ENCODE data around the gene EPHB2.

The EPHB2 gene

DNA sequence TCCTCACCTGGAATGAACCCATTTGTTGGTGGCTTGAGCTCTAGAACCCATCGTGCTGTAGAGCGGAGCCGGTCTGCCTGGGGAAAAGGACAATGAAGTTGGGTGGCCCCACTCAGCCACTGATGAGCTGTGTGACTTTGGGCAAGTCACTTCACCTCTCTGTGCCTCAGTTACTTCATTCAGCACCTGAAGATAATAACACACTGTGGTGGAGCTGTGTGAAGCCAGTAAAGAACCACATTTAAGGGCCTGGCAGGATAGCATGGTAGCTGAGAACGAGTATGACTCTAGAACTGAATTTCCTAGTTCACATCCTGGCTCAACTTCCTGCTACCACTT lies 37.1 kb downstream of the EPHB2 start:
- no peak overlapping the region for H3K9ac ChIP-seq (ENCODE audit: low read length)
- H3K27ac ChIP-seq (ENCODE audit: low read length) = no peak overlapping the region
- no peaks in the 10 kb centered on the region for H3K27me3 ChIP-seq (ENCODE audit: control insufficient read depth, insufficient read depth, low read length)
- H3K4me3 ChIP-seq (ENCODE audit: low read length) = no peak overlapping the region
- H3K36me3 ChIP-seq (ENCODE audit: control insufficient read depth, low read depth, low read length) = no peaks in the 10 kb centered on the region
- no peaks in the 10 kb centered on the region for H3K4me1 ChIP-seq (ENCODE audit: control insufficient read depth, low read depth, low read length)
- no peaks in the 10 kb centered on the region for H3K9me3 ChIP-seq (ENCODE audit: control insufficient read depth, low read depth, low read length)

DNA sequence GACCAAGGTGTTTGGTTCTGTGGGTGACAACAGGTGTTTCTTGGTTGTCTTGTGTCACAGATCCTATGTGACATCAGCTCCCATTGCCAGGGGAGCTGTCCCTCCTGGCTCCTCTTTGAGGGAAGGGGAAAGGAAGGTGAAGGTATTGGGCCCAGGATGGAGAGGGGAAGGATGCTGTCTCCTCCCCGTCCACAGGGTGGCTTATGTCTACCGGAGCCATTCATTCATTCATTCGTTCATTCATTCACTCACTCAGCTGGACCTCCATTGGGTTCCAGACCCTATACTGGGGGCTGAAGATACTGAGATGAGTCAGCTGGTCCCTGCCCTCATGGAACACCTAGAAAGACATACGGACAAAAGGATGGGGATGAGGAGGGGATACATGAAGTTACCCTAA lies 38.9 kb downstream of the EPHB2 start:
- no peaks in the 10 kb centered on the region for H3K36me3 ChIP-seq (ENCODE audit: control insufficient read depth, low read depth, low read length)
- H3K4me3 ChIP-seq (ENCODE audit: low read length) = no peak overlapping the region
- no peak overlapping the region for H3K27ac ChIP-seq (ENCODE audit: low read length)
- no peaks in the 10 kb centered on the region for H3K27me3 ChIP-seq (ENCODE audit: control insufficient read depth, insufficient read depth, low read length)
- no peak overlapping the region for H3K9ac ChIP-seq (ENCODE audit: low read length)
- no peaks in the 10 kb centered on the region for H3K4me1 ChIP-seq (ENCODE audit: control insufficient read depth, low read depth, low read length)
- no peaks in the 10 kb centered on the region for H3K9me3 ChIP-seq (ENCODE audit: control insufficient read depth, low read depth, low read length)

DNA sequence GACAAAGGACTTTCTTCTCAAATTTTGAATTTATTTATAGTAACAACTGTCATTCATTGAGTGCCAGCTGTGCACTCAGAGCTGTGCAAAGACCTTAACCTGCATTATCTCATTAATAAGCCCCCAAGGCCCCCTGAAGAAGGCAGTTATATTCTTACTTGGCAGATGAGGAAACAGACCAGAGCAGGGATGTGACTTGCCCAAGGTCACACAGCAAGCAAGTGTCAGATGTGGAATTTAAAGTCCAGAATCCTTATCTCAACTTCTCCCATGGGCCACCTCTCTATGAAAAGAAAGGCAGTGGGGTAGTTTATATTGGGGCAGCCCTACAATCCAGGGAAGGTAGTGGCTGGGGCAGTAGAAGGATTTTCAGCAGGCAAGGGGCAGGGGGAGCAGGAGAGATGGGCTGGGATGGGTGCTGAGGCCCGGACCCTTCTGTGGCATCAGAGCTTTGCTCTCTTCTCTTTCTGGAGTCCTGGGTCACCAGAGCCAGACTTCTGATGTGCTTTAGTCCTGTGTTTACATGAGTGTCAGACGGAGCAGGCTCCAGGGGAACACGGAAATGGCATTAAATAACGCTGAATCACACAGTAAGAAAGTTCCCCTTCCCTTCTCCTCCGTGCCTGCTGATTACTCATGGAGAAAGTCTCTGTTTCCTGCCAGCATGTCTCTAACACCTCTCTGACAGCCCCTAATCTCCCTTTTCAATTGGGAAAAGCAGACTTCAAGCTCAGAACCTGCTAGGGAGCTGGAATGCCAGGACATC lies 39.5 kb downstream of the EPHB2 start:
- no peaks in the 10 kb centered on the region for H3K36me3 ChIP-seq (ENCODE audit: control insufficient read depth, low read depth, low read length)
- H3K27ac ChIP-seq (ENCODE audit: low read length) = no peak overlapping the region
- H3K9me3 ChIP-seq (ENCODE audit: control insufficient read depth, low read depth, low read length) = no peaks in the 10 kb centered on the region
- H3K4me1 ChIP-seq (ENCODE audit: control insufficient read depth, low read depth, low read length) = no peaks in the 10 kb centered on the region
- H3K27me3 ChIP-seq (ENCODE audit: control insufficient read depth, insufficient read depth, low read length) = no peaks in the 10 kb centered on the region
- no peak overlapping the region for H3K4me3 ChIP-seq (ENCODE audit: low read length)
- H3K9ac ChIP-seq (ENCODE audit: low read length) = no peak overlapping the region

DNA sequence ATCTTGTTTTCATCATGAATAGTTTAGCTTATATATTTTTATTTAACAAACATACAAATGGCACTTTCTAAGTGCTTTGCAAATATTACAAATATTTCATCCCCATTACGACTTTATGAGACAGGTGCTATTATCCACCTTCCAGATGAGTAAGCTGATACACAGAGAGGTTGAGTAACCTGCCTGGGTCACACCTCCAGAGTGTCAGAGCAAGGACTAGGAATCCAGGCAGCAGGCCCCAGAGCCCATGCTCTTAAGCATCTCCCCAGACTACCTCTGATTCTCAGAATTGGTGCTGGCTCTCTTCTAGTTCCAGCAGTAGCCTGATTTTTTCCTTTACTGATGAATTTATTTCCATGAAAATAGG lies 40.0 kb downstream of the EPHB2 start:
- Histone ChIP-seq H3K4me1 (ENCODE audit: control insufficient read depth, low read depth, low read length) (no peaks in the 10 kb centered on the region), H3K27me3 (ENCODE audit: control insufficient read depth, insufficient read depth, low read length) (no peaks in the 10 kb centered on the region), H3K9ac (ENCODE audit: low read length) (no peak overlapping the region), H3K27ac (ENCODE audit: low read length) (no peak overlapping the region), H3K36me3 (ENCODE audit: control insufficient read depth, low read depth, low read length) (no peaks in the 10 kb centered on the region), H3K9me3 (ENCODE audit: control insufficient read depth, low read depth, low read length) (no peaks in the 10 kb centered on the region), H3K4me3 (ENCODE audit: low read length) (no peak overlapping the region)

DNA sequence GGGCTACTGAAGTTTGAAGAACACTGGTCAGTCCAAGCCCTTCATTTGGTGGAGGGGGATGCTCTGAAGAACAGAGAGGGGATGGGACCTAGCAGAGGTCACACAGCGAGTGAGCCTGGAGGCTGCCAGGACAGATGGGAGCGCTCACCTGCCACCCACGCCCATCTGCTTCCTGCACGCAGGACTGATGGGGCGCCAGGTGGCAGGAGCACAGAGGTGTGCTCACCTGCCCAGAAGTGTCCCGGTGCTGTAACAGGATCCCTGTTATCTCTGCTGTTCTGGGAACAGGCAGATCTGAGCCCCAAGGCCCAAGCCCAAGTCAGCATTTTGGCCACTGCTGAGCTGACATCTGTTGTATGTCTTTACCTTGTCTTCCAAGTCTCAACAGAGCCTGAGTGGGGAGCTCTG lies 40.5 kb downstream of the EPHB2 start:
- Histone ChIP-seq H3K36me3 (ENCODE audit: control insufficient read depth, low read depth, low read length) (no peaks in the 10 kb centered on the region), H3K9ac (ENCODE audit: low read length) (no peak overlapping the region), H3K4me3 (ENCODE audit: low read length) (no peak overlapping the region), H3K27ac (ENCODE audit: low read length) (no peak overlapping the region), H3K27me3 (ENCODE audit: control insufficient read depth, insufficient read depth, low read length) (no peaks in the 10 kb centered on the region), H3K9me3 (ENCODE audit: control insufficient read depth, low read depth, low read length) (no peaks in the 10 kb centered on the region), H3K4me1 (ENCODE audit: control insufficient read depth, low read depth, low read length) (no peaks in the 10 kb centered on the region)

DNA sequence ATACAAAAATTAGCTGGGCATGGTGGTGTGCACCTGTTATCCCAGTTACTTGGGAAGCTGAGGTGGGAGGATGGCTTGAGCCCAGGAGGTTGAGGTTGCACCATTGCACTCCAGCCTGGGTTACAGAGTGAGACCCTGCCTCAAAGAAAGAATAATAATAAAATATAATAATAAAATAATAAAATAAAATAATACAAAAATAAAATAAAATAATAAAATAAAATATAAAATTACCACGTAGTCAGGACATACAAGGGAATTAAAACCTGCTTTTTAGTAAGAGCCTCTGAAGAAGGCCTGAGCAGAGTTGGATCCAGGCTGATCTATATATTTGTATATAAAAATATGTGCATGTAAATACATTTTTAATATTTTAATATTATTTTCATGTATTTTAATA lies 41.7 kb downstream of the EPHB2 start:
- no peaks in the 10 kb centered on the region for H3K36me3 ChIP-seq (ENCODE audit: control insufficient read depth, low read depth, low read length)
- no peak overlapping the region for H3K9ac ChIP-seq (ENCODE audit: low read length)
- H3K27me3 ChIP-seq (ENCODE audit: control insufficient read depth, insufficient read depth, low read length) = no peaks in the 10 kb centered on the region
- H3K9me3 ChIP-seq (ENCODE audit: control insufficient read depth, low read depth, low read length) = no peaks in the 10 kb centered on the region
- no peaks in the 10 kb centered on the region for H3K4me1 ChIP-seq (ENCODE audit: control insufficient read depth, low read depth, low read length)
- no peak overlapping the region for H3K4me3 ChIP-seq (ENCODE audit: low read length)
- H3K27ac ChIP-seq (ENCODE audit: low read length) = no peak overlapping the region

DNA sequence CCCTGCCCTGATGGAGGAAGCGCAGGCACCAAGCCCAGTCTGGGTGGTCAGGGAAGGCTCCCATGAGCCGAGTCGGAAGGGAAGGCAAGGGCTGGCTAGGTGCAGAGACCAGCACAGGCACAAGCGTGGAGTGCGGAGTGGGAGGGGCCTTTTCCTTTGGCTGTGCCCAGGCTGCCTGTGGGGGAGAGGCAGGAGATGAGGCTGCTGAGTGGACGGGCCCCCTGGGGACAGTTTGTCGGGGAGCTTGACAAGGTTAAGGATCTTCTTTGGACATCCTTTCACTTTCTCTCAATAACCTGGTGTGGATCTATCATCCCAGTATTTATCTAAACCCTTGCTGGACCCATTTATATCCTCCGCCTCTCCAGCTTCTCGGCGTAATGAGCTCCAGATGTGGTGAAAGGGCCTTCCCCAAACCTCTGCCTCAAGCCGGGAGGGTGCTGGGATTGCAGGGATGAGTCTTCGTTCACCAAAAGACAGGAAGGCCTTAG lies 42.9 kb downstream of the EPHB2 start:
- Histone ChIP-seq H3K4me1 (ENCODE audit: control insufficient read depth, low read depth, low read length) (no peaks in the 10 kb centered on the region), H3K9me3 (ENCODE audit: control insufficient read depth, low read depth, low read length) (no peaks in the 10 kb centered on the region), H3K4me3 (ENCODE audit: low read length) (no peak overlapping the region), H3K36me3 (ENCODE audit: control insufficient read depth, low read depth, low read length) (no peaks in the 10 kb centered on the region), H3K27me3 (ENCODE audit: control insufficient read depth, insufficient read depth, low read length) (no peaks in the 10 kb centered on the region), H3K9ac (ENCODE audit: low read length) (no peak overlapping the region), H3K27ac (ENCODE audit: low read length) (no peak overlapping the region)

DNA sequence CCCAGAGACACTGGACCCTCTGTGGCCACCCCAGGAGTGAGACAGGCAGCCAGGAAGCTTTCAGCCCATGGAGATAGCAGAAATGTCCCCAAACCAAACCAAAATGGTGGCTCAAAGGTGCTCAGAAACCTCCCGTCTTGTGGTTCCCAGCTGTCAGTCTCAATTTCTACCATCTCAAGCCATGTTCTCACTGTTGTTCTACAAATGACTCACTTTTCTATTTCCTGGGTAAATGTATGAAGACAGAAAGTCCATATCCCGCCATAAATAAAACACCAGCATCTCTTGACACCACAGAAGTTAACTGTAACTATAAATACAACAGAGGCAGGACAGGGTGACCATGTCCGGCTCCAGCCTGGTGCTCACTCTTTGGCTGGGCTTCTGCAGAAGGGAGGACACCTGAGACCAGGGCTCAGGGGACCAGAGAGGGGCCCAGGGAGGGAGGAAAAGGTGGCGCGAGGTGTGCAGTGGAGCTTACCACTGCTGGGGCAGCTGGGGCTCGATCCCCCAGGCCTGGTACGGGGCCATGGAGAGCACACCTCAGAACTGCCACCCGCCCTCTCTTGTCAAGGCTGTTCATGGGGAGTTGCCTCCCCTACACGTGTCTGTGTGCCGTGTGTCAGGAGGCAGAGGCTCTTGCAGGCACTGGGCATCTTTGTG lies 43.6 kb downstream of the EPHB2 start:
- no peaks in the 10 kb centered on the region for H3K27me3 ChIP-seq (ENCODE audit: control insufficient read depth, insufficient read depth, low read length)
- no peak overlapping the region for H3K9ac ChIP-seq (ENCODE audit: low read length)
- H3K27ac ChIP-seq (ENCODE audit: low read length) = no peak overlapping the region

DNA sequence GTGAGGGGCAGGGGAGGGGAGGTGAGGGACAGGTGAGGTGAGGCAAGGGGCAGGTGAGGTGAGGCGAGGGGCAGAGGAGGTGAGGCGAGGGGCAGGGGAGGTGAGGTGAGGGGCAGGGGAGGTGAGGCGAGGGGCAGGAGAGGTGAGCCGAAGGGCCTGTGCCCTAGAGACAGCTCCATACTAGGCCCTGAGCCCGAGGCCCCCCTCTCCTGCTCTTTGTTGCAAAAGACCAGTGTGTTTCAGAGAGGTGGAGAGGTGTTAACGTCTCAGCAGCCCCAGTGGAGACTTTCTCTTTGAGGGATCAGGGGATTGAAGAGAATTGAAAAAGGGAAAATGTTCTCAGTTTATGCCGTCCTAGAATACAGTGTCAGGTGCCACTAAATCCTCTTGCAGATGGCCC lies 44.2 kb downstream of the EPHB2 start:
- no peaks in the 10 kb centered on the region for H3K27me3 ChIP-seq (ENCODE audit: control insufficient read depth, insufficient read depth, low read length)
- H3K4me1 ChIP-seq (ENCODE audit: control insufficient read depth, low read depth, low read length) = no peaks in the 10 kb centered on the region
- H3K9me3 ChIP-seq (ENCODE audit: control insufficient read depth, low read depth, low read length) = no peaks in the 10 kb centered on the region
- H3K9ac ChIP-seq (ENCODE audit: low read length) = no peak overlapping the region
- H3K36me3 ChIP-seq (ENCODE audit: control insufficient read depth, low read depth, low read length) = no peaks in the 10 kb centered on the region
- H3K4me3 ChIP-seq (ENCODE audit: low read length) = no peak overlapping the region
- H3K27ac ChIP-seq (ENCODE audit: low read length) = no peak overlapping the region

More for the DNA sequence above, 43.6 kb downstream of the EPHB2 start:
- Histone ChIP-seq H3K36me3 (ENCODE audit: control insufficient read depth, low read depth, low read length) (no peaks in the 10 kb centered on the region), H3K9me3 (ENCODE audit: control insufficient read depth, low read depth, low read length) (no peaks in the 10 kb centered on the region), H3K4me3 (ENCODE audit: low read length) (no peak overlapping the region), H3K4me1 (ENCODE audit: control insufficient read depth, low read depth, low read length) (no peaks in the 10 kb centered on the region)

DNA sequence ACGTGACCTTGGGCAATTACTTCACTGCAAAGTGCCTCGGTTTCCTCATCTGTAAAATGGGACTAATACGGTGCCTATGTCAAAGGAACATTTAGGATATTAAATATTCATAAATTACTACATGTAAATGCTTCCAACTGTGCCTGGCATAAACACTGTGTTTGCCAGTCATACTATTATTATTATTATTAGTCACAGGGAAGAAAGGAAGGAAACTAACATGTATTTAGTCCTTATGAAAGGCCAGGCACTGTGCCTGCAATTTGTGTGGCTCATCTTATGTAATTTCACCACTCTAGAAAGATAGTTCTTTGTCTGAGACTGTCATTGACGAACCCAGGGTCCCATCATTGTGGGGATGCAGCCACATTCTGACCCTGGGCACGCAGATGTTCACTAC lies 45.0 kb downstream of the EPHB2 start:
- H3K4me1 ChIP-seq (ENCODE audit: control insufficient read depth, low read depth, low read length) = no peaks in the 10 kb centered on the region
- no peaks in the 10 kb centered on the region for H3K9me3 ChIP-seq (ENCODE audit: control insufficient read depth, low read depth, low read length)
- H3K9ac ChIP-seq (ENCODE audit: low read length) = no peak overlapping the region
- H3K27me3 ChIP-seq (ENCODE audit: control insufficient read depth, insufficient read depth, low read length) = no peaks in the 10 kb centered on the region
- no peak overlapping the region for H3K27ac ChIP-seq (ENCODE audit: low read length)
- no peak overlapping the region for H3K4me3 ChIP-seq (ENCODE audit: low read length)
- no peaks in the 10 kb centered on the region for H3K36me3 ChIP-seq (ENCODE audit: control insufficient read depth, low read depth, low read length)

DNA sequence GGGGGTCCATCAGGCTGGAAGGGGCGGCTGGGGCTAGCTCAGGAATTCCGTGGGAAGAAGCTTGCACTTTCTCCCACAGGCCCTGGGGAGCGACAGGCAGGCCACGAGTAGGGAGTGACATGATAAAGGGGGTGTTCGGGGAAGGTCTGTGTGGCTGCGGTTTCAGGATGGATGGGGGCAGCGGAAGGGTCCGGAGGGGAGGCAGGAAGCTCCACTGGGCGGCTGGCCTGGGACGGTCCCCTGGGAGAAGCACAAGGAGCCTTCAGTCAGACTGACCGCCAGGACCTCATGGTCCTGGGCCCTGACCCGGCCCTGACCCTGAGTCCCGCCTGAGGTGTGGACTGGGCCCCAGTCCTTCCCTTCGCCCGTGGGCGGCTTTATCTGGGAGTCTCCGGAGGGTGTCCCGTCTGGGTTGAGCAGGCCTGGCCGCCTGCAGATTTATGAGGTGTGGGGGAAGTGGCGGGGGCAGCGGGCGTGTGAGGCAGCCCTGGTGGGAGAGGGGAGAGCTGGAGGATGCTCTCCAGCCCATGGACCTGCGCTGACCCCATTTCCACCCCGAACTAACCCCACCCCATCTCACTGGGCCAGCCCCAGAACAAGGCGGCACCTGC lies 45.6 kb downstream of the EPHB2 start:
- Histone ChIP-seq H3K36me3 (ENCODE audit: control insufficient read depth, low read depth, low read length) (no peaks in the 10 kb centered on the region), H3K4me3 (ENCODE audit: low read length) (no peak overlapping the region), H3K9me3 (ENCODE audit: control insufficient read depth, low read depth, low read length) (no peaks in the 10 kb centered on the region), H3K4me1 (ENCODE audit: control insufficient read depth, low read depth, low read length) (no peaks in the 10 kb centered on the region), H3K27me3 (ENCODE audit: control insufficient read depth, insufficient read depth, low read length) (no peaks in the 10 kb centered on the region), H3K27ac (ENCODE audit: low read length) (no peak overlapping the region), H3K9ac (ENCODE audit: low read length) (no peak overlapping the region)

DNA sequence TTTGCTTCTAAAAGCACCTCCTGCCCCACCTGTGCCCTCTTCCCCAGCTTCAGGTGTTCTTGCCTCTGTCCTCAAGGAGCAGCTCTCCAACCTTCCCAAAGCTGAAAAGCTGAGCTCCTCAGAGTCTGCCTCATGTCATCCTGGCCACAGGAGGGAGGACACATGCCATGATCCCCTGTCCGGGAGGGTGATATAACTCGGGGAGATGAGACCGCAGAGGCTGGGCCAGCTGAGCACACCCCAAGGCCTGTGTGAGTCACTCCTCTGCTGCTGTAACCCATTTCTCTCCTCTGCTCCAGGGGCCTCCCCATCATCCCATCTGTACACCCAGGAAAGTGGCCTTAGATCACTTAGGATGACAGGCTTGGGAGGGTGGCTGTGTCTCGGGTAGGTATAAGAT lies 49.8 kb downstream of the EPHB2 start:
- H3K27me3 ChIP-seq (ENCODE audit: control insufficient read depth, insufficient read depth, low read length) = no peaks in the 10 kb centered on the region
- H3K4me1 ChIP-seq (ENCODE audit: control insufficient read depth, low read depth, low read length) = no peaks in the 10 kb centered on the region
- H3K9ac ChIP-seq (ENCODE audit: low read length) = no peak overlapping the region
- H3K9me3 ChIP-seq (ENCODE audit: control insufficient read depth, low read depth, low read length) = no peaks in the 10 kb centered on the region
- no peak overlapping the region for H3K27ac ChIP-seq (ENCODE audit: low read length)
- H3K36me3 ChIP-seq (ENCODE audit: control insufficient read depth, low read depth, low read length) = no peaks in the 10 kb centered on the region
- no peak overlapping the region for H3K4me3 ChIP-seq (ENCODE audit: low read length)

Data from iPS-18a (cell line).